ENCODE measurements around the gene MIOX. TPM values are rescaled to one million over a fixed set of nuclear protein-coding genes. Genes with fewer than 3 reads are reported as not detected.

The MIOX gene
- total and polyA plus RNA-seq, 9 of the 15 experiments (the other 6 are each of a cell fraction or from before 2014, with no cell fraction given) = 0.08 TPM; not detected in 8

DNA sequence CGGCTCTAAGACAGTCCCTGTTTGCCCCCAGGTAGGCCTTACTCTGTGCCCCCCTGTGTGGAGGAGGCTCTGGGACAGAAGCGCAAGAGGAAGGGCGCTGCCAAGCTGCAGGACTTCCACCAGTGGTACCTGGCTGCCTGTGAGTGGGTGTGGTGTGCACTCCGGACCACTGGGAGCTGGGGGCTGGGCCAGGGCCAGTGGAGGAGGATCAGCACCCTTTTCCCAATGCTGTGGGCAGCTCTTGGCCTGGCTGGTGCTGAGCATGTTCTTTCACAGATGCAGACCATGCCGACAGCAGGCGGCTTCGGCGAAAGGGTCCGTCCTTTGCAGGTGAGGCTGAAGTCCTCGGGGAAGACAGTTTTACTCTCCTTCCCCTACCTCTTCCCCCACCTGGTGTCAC is 35.1 kb downstream of the MIOX start:
- H3K9me3 ChIP-seq (replicated peaks; ENCODE audit: control insufficient read depth, insufficient read depth, low read depth, low read length) = no peaks in the 10 kb centered on the region
- TF ChIP-seq EP300 (IDR thresholded peaks at IDR 0.05; ENCODE audit: low read length) (no peak), CHD4 (IDR thresholded peaks at IDR 0.05; ENCODE audit: insufficient read depth, insufficient replicate concordance, low read depth, low read length, poor library complexity, severe bottlenecking) (no peak), RBFOX2 (IDR thresholded peaks at IDR 0.05; ENCODE audit: low read depth, low read length) (peak; percentile 16; the same call in 1 of the 2 replicates), CREM (IDR thresholded peaks at IDR 0.05; ENCODE audit: low read depth) (no peak), POLR2G (IDR thresholded peaks at IDR 0.05; ENCODE audit: low read depth, low read length) (peak; percentile 65), DACH1 (IDR thresholded peaks at IDR 0.05; ENCODE audit: partially characterized antibody) (no peak)
- TF ChIP-seq, protein P1, sequence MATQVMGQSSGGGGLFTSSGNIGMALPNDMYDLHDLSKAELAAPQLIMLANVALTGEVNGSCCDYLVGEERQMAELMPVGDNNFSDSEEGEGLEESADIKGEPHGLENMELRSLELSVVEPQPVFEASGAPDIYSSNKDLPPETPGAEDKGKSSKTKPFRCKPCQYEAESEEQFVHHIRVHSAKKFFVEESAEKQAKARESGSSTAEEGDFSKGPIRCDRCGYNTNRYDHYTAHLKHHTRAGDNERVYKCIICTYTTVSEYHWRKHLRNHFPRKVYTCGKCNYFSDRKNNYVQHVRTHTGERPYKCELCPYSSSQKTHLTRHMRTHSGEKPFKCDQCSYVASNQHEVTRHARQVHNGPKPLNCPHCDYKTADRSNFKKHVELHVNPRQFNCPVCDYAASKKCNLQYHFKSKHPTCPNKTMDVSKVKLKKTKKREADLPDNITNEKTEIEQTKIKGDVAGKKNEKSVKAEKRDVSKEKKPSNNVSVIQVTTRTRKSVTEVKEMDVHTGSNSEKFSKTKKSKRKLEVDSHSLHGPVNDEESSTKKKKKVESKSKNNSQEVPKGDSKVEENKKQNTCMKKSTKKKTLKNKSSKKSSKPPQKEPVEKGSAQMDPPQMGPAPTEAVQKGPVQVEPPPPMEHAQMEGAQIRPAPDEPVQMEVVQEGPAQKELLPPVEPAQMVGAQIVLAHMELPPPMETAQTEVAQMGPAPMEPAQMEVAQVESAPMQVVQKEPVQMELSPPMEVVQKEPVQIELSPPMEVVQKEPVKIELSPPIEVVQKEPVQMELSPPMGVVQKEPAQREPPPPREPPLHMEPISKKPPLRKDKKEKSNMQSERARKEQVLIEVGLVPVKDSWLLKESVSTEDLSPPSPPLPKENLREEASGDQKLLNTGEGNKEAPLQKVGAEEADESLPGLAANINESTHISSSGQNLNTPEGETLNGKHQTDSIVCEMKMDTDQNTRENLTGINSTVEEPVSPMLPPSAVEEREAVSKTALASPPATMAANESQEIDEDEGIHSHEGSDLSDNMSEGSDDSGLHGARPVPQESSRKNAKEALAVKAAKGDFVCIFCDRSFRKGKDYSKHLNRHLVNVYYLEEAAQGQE (IDR thresholded peaks at IDR 0.05; ENCODE audit: borderline replicate concordance) = no peak
- TF ChIP-seq, protein P1 (CRISPR knock-in tag; IDR thresholded peaks at IDR 0.05; ENCODE audit: low read depth) = no peak
- H2AFZ ChIP-seq (ENCODE audit: low read depth, low read length) = no peak overlapping the region
- no peaks in the 10 kb centered on the region for H3K27me3 ChIP-seq (ENCODE audit: control insufficient read depth in 2 of 2, insufficient read depth in 2 of 2, low read length in 2 of 2)
- FAIRE-seq (no peak), ATAC-seq (no peak), DNase-seq (ENCODE audit: extremely low read depth in 1 of 4, low spot score in 3 of 4) (no peak)
- H3K9me1 ChIP-seq (ENCODE audit: control insufficient read depth, insufficient read depth, low read length) = no peaks in the 10 kb centered on the region
- WGBS (ENCODE audit: insufficient coverage, low coverage, missing lambda C conversion rate) = 98% methylated on average over 9 of the region's 10 CpGs
- intact Hi-C loops (cut with micrococcal nuclease) (no loop called here), in situ Hi-C loops (cut with MboI) (loop anchor here (5.0 kb wide), 1 partner anchor 46 kb away; no protein-coding TSS in a partner anchor)
- H3K4me1 ChIP-seq (replicated peaks in 1 of 2; ENCODE audit: control insufficient read depth in 2 of 2, insufficient read depth in 2 of 2, low read length in 2 of 2) = peaks cover 2 to 40% of the 10 kb centered on the region in 2 experiments; a peak in 4 of 5 replicates
- H3K9ac ChIP-seq (ENCODE audit: insufficient read depth in 1 of 2, low read depth in 2 of 2, low read length in 2 of 2) = no peak overlapping the region
- BruUV-seq (replicated peaks) = no TSS peak
- H3K36me3 ChIP-seq (ENCODE audit: control insufficient read depth, insufficient read depth, low read length) = peaks cover 70% of the 10 kb centered on the region; the same call in 1 of the 3 replicates
- H3K4me2 ChIP-seq (ENCODE audit: insufficient read depth, low read length) = no peak overlapping the region
- H4K20me1 ChIP-seq (replicated peaks; ENCODE audit: control insufficient read depth, insufficient read depth, low read length) = peaks cover 12% of the 10 kb centered on the region; the same call in 1 of the 2 replicates
- H3K79me2 ChIP-seq (ENCODE audit: control insufficient read depth, insufficient read depth, low read length) = peaks cover 28% of the 10 kb centered on the region
- H3K27ac ChIP-seq (ENCODE audit: extremely low read depth, low read depth, low read length) = no peak overlapping the region
- no peak overlapping the region for H3K4me3 ChIP-seq
- CTCF ChIA-PET (ENCODE audit: low intra/inter-chr PET ratio) = no interaction called here
- POLR2A ChIA-PET = interaction anchor here (0.5 to 5.3 kb wide), 6 partner anchors 7 to 331 kb away, joined by 3 to 65 read pairs (median 4); partner anchors contain the start of genes LMF2 and NCAPH2
